GM13977 (cell line): ENCODE data around the gene ADCY5.

Experiments used
- DNase-seq: peaks from one replicate; pipeline ENCODE4 v3.0.0; 2012; ENCODE audit warnings: low spot score
- in situ Hi-C: fragments of 300-500 bp; cut with MboI; formaldehyde crosslinking; loops from one replicate; pipeline ENCODE4 v1.12.0; 2022; ENCODE audit warnings: low sequenced_read_pairs, low pct_unique_long_range_greater_than_20kb, mixed read lengths, inconsistent platforms; ENCODE audit not compliant: unreplicated experiment
- TF ChIP-seq, protein P1 (sequence below): IDR thresholded peaks from 2 replicates; pipeline ENCODE4 v1.5.1; 2012; ENCODE audit warnings: mild to moderate bottlenecking, control low read depth; ENCODE audit not compliant: insufficient read depth; ENCODE audit errors: extremely low read depth, missing control alignments

The ADCY5 gene

DNA sequence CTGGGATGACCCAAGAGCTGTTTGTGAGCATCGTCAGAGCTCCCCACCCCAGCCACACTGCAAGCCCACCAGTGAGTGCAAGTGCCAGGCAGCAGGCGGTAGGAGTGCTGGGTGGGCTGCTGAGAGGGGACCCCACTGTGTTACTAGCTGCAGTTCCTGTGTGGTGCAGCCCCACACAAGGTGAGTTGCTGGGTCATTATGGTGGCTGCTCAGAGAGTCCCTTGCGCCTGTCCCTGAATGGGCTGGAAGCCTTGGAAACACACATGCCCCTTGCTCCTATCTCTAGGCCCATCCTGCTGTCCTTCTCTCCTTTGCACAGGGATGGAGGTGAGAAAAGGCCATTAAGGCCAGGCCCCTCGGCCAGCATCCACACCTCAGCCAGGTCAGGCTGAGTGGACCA, 163.4 kb downstream of the ADCY5 start:
- in situ Hi-C loops: no loop called here
- TF ChIP-seq, protein P1, sequence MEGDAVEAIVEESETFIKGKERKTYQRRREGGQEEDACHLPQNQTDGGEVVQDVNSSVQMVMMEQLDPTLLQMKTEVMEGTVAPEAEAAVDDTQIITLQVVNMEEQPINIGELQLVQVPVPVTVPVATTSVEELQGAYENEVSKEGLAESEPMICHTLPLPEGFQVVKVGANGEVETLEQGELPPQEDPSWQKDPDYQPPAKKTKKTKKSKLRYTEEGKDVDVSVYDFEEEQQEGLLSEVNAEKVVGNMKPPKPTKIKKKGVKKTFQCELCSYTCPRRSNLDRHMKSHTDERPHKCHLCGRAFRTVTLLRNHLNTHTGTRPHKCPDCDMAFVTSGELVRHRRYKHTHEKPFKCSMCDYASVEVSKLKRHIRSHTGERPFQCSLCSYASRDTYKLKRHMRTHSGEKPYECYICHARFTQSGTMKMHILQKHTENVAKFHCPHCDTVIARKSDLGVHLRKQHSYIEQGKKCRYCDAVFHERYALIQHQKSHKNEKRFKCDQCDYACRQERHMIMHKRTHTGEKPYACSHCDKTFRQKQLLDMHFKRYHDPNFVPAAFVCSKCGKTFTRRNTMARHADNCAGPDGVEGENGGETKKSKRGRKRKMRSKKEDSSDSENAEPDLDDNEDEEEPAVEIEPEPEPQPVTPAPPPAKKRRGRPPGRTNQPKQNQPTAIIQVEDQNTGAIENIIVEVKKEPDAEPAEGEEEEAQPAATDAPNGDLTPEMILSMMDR: no peak
- no peak for DNase-seq

DNA sequence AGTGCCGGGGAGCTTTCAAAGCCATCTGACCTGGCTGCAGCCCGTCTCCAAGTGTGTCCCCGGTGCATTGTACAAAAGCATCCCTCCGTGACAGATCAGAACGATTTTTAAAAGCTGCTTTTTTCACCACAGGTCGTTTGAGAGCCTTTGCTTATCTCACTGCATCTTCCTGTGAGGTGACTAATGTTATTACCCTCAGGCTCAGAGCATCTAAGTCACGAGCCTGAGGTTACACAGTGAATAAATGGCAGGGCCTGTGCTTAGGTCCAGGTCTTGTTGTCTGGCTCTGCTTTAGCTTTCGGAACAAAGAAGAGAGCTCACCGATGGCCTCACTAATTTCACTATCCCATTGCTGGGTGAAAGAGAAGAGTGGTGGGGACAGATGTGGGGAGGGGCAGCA, 163.8 kb downstream of the ADCY5 start:
- TF ChIP-seq, protein P1: no peak
- DNase-seq: peak; percentile 3
- in situ Hi-C loops: no loop called here

DNA sequence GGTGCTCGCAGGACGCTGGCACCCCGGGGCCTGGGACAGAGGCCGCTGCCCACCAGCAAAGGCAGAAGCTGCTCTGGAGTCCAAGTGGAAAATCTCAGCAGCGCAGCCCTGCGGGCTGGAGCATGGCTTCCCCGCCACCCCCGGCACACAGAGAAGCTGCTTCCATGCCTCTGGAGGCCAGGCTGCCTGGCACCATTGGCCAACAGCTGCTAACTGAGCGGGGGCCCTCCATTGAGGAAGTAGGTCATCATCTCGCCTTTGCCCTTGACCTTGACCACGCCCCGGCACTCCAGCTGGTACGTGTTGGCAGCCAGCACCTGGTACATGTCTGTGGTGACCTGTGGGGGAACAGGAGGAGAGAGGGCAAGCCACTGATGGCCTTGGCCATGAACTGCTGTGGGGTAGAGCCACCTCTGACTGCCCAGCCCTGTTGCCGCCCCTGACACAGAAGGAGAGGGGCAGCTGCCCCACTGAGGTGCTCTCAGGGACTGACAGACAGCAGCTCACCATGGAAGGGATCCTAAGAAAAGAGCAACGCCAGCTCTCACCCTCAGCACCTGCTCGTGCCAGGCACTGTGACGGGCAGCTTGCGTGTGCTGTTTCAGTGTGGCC, 164.4 kb downstream of the ADCY5 start:
- peak; percentile 4 for DNase-seq
- in situ Hi-C loops: no loop called here
- TF ChIP-seq, protein P1: no peak

DNA sequence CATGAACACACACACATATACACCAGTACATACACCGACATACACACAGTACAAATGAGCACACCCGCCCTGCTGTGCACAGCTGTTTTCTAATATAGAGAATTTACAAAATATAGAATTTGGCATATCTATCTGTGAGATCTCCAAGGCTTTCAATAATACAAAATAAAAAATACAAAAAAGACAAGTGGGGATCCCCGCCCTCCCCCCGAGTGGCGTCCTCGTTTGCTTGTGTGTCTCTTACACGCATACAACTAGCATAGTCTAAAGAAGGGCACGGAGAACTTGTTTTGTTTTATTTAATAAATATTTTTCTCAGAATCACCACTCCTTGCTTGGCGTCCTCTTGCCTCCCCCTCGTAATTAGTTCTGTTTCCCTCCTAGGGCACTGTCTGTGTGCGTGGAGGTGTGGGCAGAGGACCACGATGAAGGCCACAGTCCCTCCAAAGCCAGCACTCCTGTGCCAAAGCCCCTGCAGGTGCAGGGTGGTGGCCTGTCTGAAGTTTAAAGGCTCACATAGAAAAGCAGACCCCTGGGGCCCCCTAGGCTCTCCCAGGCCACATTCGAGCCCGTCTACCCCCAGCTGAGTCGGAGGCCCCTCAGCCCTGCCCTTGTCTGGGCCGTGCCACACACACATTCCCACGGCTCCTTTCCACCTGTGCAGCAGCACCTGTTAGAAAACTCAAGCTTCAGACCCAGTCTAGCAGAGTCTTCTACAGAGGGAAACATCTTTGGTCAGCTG, 165.1 kb downstream of the ADCY5 start:
- in situ Hi-C loops: no loop called here
- DNase-seq: peak; percentile 3
- TF ChIP-seq, protein P1: no peak

DNA sequence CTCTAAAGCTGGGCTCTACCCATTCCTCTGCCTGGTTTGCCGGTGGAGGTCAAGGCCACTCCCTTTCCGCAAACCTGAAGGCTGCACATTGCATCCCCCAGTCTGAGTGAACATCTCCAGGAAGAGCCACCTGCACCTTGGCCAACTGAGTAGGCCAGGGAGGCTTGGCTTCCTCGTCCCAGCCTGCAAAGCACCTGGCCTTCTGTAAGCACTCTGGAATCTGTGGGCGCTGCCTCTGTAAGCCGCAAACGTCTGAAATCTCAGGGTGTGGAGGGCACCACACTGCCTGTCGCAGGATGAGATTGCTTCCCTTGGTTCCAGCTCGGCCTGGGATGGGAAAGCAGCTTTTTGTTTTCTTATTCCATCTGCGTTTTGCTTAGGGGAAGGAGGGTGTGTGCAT, 165.8 kb downstream of the ADCY5 start:
- peak; percentile 3 for DNase-seq
- TF ChIP-seq, protein P1: no peak
- in situ Hi-C loops: no loop called here

DNA sequence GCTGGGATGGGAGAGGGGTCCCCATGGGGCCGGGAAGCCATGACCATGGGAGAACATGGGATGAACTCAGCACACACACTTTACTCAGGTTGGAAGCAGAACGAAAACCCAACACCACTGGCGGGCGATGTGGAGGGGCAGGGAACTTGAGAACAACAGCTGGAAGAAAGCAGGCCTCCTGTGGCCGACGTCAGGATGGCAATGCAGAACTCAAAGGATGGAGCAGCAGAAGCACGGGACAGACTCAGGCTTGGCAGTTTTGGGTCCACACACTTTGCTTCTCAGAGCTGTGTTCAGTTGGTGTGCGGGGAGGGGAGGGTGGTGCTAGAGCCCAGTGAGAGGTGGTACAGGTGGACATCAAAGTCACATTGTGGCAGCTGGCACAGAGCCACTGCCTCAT, 166.4 kb downstream of the ADCY5 start:
- TF ChIP-seq, protein P1: no peak
- peak; percentile 3 for DNase-seq
- in situ Hi-C loops: no loop called here
